Endothelial cell of umbilical vein (primary cell): Measurements from ENCODE around the gene PTPRCAP. TPM values are rescaled to one million over a fixed set of nuclear protein-coding genes. Genes with fewer than 3 reads are reported as not detected.

Experiments used
- BruUV-seq: library from RNA; stranded (reverse); fragments of 400-500 nt; replicated peaks from 2 replicates; lab custom pipeline; 2021; lab: Mats Ljungman, UMichigan
- CTCF ChIA-PET: fragments of 300-600, 350-600 bp; sonication (Branson Sonifier 250); formaldehyde crosslinking; loops from one replicate; lab custom pipeline; 2021; ENCODE audit warnings: antibody characterized with exemption, inconsistent platforms; lab: Charles Lee
- POLR2A ChIA-PET: fragments of 300-600, 350-600 bp; sonication (Branson Sonifier 250); formaldehyde crosslinking; loops from one replicate; lab custom pipeline; 2021; ENCODE audit warnings: antibody characterized with exemption, inconsistent platforms; lab: Charles Lee
- DNase-seq: peaks from one replicate; pipeline ENCODE4 v3.0.0-alpha.2; 2011; ENCODE audit warnings: low read depth, low spot score
- FAIRE-seq: peaks from 2 replicates; lab custom pipeline; 2011; peaks lifted over from hg19 to GRCh38; lab: Jason Lieb, UNC
- H2AFZ ChIP-seq: 2 replicates; pipeline ENCODE4 v1.6.0; 2012; ENCODE audit warnings: low read depth, low read length, control low read depth, inconsistent platforms
- H3K27ac ChIP-seq: 2 replicates; pipeline ENCODE4 v1.5.1; 2011; ENCODE audit warnings: low read depth, mild to moderate bottlenecking, control low read depth, low read length, moderate library complexity; ENCODE audit not compliant: insufficient read depth
- H3K27me3 ChIP-seq, 2 experiments: 2 replicates each; pipeline versions ENCODE4 v1.6.0 to v1.6.1; 2011; ENCODE audit warnings: low read length in 2 of 2, mixed read lengths in 1 of 2; ENCODE audit not compliant: control insufficient read depth in 2 of 2, insufficient read depth in 2 of 2
- H3K36me3 ChIP-seq, 2 experiments: 2 replicates in 1 of 2; 3 replicates in 1 of 2; pipeline ENCODE4 v1.5.1; 2011; ENCODE audit warnings: low read length in 2 of 2, mild to moderate bottlenecking in 1 of 2, moderate library complexity in 1 of 2; ENCODE audit not compliant: control insufficient read depth in 2 of 2, insufficient read depth in 2 of 2; ENCODE audit errors: extremely low read depth in 1 of 2
- H3K4me1 ChIP-seq: 3 replicates; pipeline ENCODE4 v1.5.1; 2011; ENCODE audit warnings: mild to moderate bottlenecking, low read length; ENCODE audit not compliant: control insufficient read depth, insufficient read depth; ENCODE audit errors: extremely low read depth
- H3K4me2 ChIP-seq: 2 replicates; pipeline ENCODE4 v1.6.1; 2011; ENCODE audit warnings: low read length, control low read depth, mixed read lengths; ENCODE audit not compliant: insufficient read depth
- H3K4me3 ChIP-seq, 3 experiments: fragments of 200-600 bp in 1 of 3; sonication (generic), shearing (Covaris generic) in 1 of 3; replicated peaks in 1 of 3; 2 replicates each; pipeline ENCODE4 v1.5.1; 2011 to 2016; ENCODE audit warnings: control low read depth in 3 of 3, low read length in 3 of 3, mild to moderate bottlenecking in 2 of 3, inconsistent platforms in 1 of 3, low read depth in 1 of 3, moderate library complexity in 1 of 3; ENCODE audit not compliant: insufficient read depth in 1 of 3
- H3K79me2 ChIP-seq: 2 replicates; pipeline ENCODE4 v1.6.0; 2012; ENCODE audit warnings: low read length, inconsistent platforms; ENCODE audit not compliant: control insufficient read depth, insufficient read depth
- H3K9ac ChIP-seq: replicated peaks from 2 replicates; pipeline ENCODE3; 2011; ENCODE audit warnings: low read length, control low read depth; ENCODE audit not compliant: insufficient read depth; ENCODE audit errors: extremely low read depth
- H3K9me1 ChIP-seq: replicated peaks from 3 replicates; pipeline ENCODE4 v1.6.0; 2011; ENCODE audit warnings: mild to moderate bottlenecking, low read length; ENCODE audit not compliant: control insufficient read depth, insufficient read depth; ENCODE audit errors: extremely low read depth
- H3K9me3 ChIP-seq: replicated peaks from 2 replicates; pipeline ENCODE4 v1.5.1; 2012; ENCODE audit warnings: low read length, inconsistent platforms; ENCODE audit not compliant: control insufficient read depth, insufficient read depth
- H4K20me1 ChIP-seq: replicated peaks from 2 replicates; pipeline ENCODE3; 2011; ENCODE audit warnings: mild to moderate bottlenecking, low read length; ENCODE audit not compliant: control insufficient read depth, insufficient read depth; ENCODE audit errors: extremely low read depth
- CTCF ChIP-seq, 2 donors: IDR thresholded peaks; 1 replicate in 1 of 2; 2 replicates in 1 of 2; pipeline ENCODE4 v1.5.1; 2011; ENCODE audit warnings: low read length in 2 of 2, mild to moderate bottlenecking in 2 of 2, moderate library complexity in 2 of 2, control low read depth in 1 of 2, inconsistent platforms in 1 of 2, low read depth in 1 of 2; ENCODE audit not compliant: insufficient read depth in 1 of 2; ENCODE audit errors: extremely low read depth in 1 of 2
- EZH2 ChIP-seq: IDR thresholded peaks from 2 replicates; pipeline ENCODE4 v1.6.1; 2012; ENCODE audit warnings: borderline replicate concordance, low read depth, mild to moderate bottlenecking, moderate library complexity, low read length, inconsistent platforms; ENCODE audit not compliant: severe bottlenecking
- FOS ChIP-seq: IDR thresholded peaks from 2 replicates; pipeline ENCODE4 v1.6.1; 2011; ENCODE audit warnings: mild to moderate bottlenecking, low read length, moderate library complexity, borderline replicate concordance; ENCODE audit not compliant: insufficient read depth
- GATA2 ChIP-seq: IDR thresholded peaks from 2 replicates; pipeline ENCODE4 v1.7.0; 2011; ENCODE audit warnings: low read depth, mild to moderate bottlenecking, moderate library complexity, mixed read lengths, low read length; ENCODE audit not compliant: insufficient read length, insufficient read depth
- JUN ChIP-seq: IDR thresholded peaks from 2 replicates; pipeline ENCODE4 v1.6.1; 2011; ENCODE audit warnings: borderline replicate concordance, low read depth; ENCODE audit not compliant: insufficient read length, insufficient read depth
- MAX ChIP-seq: IDR thresholded peaks from 2 replicates; pipeline ENCODE4 v1.6.1; 2011; ENCODE audit not compliant: insufficient read depth, insufficient read length
- MYC ChIP-seq: IDR thresholded peaks from one replicate; pipeline ENCODE4 v1.6.1; 2011; ENCODE audit warnings: mild to moderate bottlenecking, low read depth, low read length
- POLR2A ChIP-seq: IDR thresholded peaks from 2 replicates; pipeline ENCODE4 v1.6.1; 2012; ENCODE audit warnings: low read depth, mild to moderate bottlenecking, control low read depth, low read length
- POLR2AphosphoS5 ChIP-seq: IDR thresholded peaks from 2 replicates; pipeline ENCODE4 v1.6.1; 2012; ENCODE audit warnings: low read depth, mild to moderate bottlenecking, control low read depth, low read length, moderate library complexity; ENCODE audit not compliant: insufficient read depth
- dilution Hi-C: fragments of 300-500 bp; cut with MboI; formaldehyde crosslinking; loops from one replicate; pipeline ENCODE4 v1.15.0; 2019; ENCODE audit warnings: low sequenced_read_pairs; ENCODE audit not compliant: extremely low pct_ligation_motif_present
- intact Hi-C: fragments of 100-400 bp; cut with micrococcal nuclease; formaldehyde crosslinking; loops from one replicate; pipeline ENCODE4 v1.10.0; 2022
- polyA plus RNA-seq, 4 experiments: library from polyadenylated mRNA; depleted of rRNA in 3 of 4; stranded (reverse) in 3 of 4; unstranded in 1 of 4; fragments of >200 nt; gene quantifications; 2 replicates each; pipeline versions ENCODE4 v1.2.1 to v1.2.3, GENCODE V29; 2011 to 2012; ENCODE audit warnings: missing spikeins in 1 of 4
- total RNA-seq: library from RNA; stranded (reverse); gene quantifications from 2 replicates; pipeline ENCODE4 v1.2.3, GENCODE V29; 2021

The PTPRCAP gene
- total and polyA plus RNA-seq, 2 donors (not counting 3 experiments of a cell fraction or from before 2014, with no cell fraction given): 3.6 TPM; not detected in 1

DNA sequence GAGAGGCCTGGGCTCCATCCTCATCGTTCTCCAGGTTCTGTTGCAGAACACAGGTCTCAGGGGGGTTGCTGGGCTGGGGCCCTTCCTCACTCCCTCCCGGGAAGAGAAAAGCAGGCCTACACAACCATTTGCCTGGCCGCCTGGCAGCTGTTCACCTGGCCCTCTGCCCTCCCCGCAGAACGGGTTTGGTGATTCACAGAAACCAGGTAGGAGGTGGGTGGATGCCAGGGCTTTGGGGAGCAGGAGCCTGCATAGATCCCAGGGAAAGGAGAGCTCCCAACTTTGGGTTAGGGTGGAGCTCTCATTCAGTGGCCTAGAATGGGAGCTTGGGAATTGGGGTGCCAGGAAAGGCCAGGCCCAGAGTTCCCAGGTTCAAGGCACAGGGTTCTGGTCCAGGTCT is 30.6 kb upstream of the PTPRCAP start:
- H3K27me3 ChIP-seq: no peaks in the 10 kb centered on the region
- TF ChIP-seq POLR2A: no peak
- TF ChIP-seq MAX: no peak
- no peak for TF ChIP-seq GATA2
- no peak for TF ChIP-seq CTCF (IDR thresholded peaks at IDR 0.05; ENCODE audit: extremely low read depth in 1 of 2, insufficient read depth in 1 of 2, low read depth in 1 of 2, low read length in 2 of 2)
- TF ChIP-seq POLR2AphosphoS5: no peak
- no peak for TF ChIP-seq JUN
- no peak for TF ChIP-seq EZH2
- TF ChIP-seq FOS: no peak
- TF ChIP-seq MYC: no peak
- H3K4me2 ChIP-seq: peak overlapping the region; percentile 52
- H3K9me3 ChIP-seq: no peaks in the 10 kb centered on the region
- H3K27ac ChIP-seq: no peak overlapping the region
- no peak overlapping the region for H2AFZ ChIP-seq
- CTCF ChIA-PET: interaction anchor here (0.8 to 2.6 kb wide), 7 partner anchors 8 to 122 kb away, joined by 3 to 26 read pairs (median 4); partner anchors contain the start of genes AIP, GPR152 and PPP1CA
- dilution Hi-C loops: no loop called here
- peaks cover 19% of the 10 kb centered on the region for H3K4me1 ChIP-seq
- DNase-seq: no peak
- intact Hi-C loops: loop anchor here (2.0 to 5.0 kb wide), 3 partner anchors 39 to 115 kb away; partner anchors contain the start of genes POLD4 and RPS6KB2
- H3K9ac ChIP-seq: peak overlapping the region; percentile 54
- peak overlapping the region in 2 of 3 experiments; percentile 64 to 79 for H3K4me3 ChIP-seq
- POLR2A ChIA-PET: no interaction called here
- no TSS peak for BruUV-seq
- no peaks in the 10 kb centered on the region for H3K79me2 ChIP-seq
- no peaks in the 10 kb centered on the region for H3K9me1 ChIP-seq
- no peak for FAIRE-seq
- H4K20me1 ChIP-seq: no peaks in the 10 kb centered on the region
- no peaks in the 10 kb centered on the region for H3K36me3 ChIP-seq
